ENCODE data around the gene SMARCAL1.

DNA sequence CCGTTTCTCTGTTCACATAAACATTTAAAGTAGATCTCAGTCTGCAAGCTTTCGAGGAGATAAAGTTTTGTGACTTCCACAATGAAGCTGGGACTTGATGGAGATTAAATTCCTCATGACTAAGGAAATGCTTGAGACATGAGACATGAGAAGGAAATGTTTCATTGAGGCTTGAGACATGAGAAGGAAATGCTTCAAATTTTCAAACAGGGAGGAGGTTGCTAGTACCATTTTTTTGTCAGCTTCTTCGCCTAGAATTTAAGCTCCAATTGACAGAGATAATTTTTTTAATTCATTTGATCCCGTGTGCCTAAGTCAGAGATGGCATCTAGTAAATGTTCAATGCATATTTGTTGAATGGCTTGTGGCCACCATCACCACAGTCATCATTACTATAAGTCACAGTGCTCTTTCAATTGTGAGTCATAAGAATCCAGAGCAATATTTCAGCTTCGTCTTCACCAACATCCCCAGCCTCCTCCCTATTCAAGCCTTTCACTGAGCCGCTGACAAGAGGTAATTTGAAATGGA lies 39.5 kb upstream of the SMARCAL1 start:
- TF ChIP-seq CTCF (IDR thresholded peaks at IDR 0.05) (no peak), POLR2AphosphoS5 (IDR thresholded peaks at IDR 0.05) (no peak), POLR2A (IDR thresholded peaks at IDR 0.05; ENCODE audit: low read depth) (no peak), EP300 (IDR thresholded peaks at IDR 0.05) (no peak)

Data from esophagus muscularis mucosa (tissue), 4 donors.